GM12892 (cell line): ENCODE results near the gene CEMIP.

Source experiments
- DNase-seq: peaks from one replicate; pipeline ENCODE4 v3.0.0; 2011; ENCODE audit not compliant: insufficient read length
- FAIRE-seq: peaks from 2 replicates; lab custom pipeline; 2011; peaks lifted over from hg19 to GRCh38; lab: Jason Lieb, UNC
- POLR2A ChIP-seq: IDR thresholded peaks from 2 replicates; pipeline ENCODE4 v1.6.1; 2011; ENCODE audit warnings: low read depth, low read length, control low read depth
- POLR2AphosphoS5 ChIP-seq: IDR thresholded peaks from 2 replicates; pipeline ENCODE4 v1.6.1; 2011; ENCODE audit warnings: low read depth, low read length, control low read depth
- TAF1 ChIP-seq: IDR thresholded peaks from 2 replicates; pipeline ENCODE4 v1.6.1; 2011; ENCODE audit warnings: low read depth, mild to moderate bottlenecking, control low read depth, low read length, borderline replicate concordance

Gene CEMIP

DNA sequence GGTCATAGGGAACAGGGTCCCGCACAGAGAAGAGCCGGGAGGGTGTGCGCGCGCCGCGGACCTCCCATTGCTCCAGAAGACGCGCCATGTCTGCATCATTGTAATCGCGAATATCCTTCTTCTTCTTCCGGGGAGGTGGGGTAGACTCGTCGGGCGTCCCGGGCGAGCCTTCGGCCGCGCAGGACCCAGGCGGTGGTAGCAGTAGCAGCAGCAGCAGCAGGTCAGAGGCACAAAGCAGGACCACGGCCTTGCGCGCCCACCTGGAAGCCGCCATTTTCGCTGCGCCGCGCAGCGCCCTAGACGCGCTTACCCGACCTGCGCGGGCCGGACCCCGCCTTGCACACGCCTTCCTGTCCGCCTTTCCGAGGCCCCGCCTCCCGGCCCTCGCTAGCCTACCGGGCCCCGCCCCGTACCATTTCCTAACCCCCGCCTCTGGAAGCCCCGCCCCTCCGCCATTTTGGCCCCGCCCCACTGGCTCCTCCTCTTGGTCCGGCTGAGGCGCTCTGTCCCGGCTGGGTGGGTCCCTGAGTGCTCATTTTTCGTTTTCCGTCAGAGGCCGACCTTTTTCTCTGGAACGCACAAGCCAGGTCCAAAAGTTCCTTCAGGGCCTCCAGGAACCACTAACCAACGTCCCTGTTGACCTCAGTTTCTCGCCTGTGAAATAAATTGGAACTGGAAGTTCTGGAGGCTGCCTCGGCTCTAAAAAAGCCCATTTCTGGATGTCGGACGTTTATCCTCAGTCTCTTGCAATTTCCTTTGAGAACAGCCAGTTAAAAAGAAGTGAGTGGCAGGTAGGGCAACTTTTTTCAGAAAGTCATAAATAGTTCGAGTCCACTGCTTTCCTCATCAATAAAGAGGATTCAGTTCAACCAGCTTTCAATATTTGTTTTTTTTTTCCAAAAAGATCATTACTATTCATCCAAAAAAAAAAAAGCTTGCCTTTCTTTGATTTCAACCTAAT, 210.6 kb downstream of the CEMIP start, which contains the start of gene MESD:
MESD (minus strand) TSS at position 302 of the 961 bp plus-strand sequence; CDS start at position 274, 28 bp downstream.
- FAIRE-seq: peak; percentile 80
- peak; percentile 95 for DNase-seq
- TF ChIP-seq POLR2A: peak; percentile 97
- TF ChIP-seq POLR2AphosphoS5: peak; percentile 96
- TF ChIP-seq TAF1: peak; percentile 83; the same call in 1 of the 2 replicates

DNA sequence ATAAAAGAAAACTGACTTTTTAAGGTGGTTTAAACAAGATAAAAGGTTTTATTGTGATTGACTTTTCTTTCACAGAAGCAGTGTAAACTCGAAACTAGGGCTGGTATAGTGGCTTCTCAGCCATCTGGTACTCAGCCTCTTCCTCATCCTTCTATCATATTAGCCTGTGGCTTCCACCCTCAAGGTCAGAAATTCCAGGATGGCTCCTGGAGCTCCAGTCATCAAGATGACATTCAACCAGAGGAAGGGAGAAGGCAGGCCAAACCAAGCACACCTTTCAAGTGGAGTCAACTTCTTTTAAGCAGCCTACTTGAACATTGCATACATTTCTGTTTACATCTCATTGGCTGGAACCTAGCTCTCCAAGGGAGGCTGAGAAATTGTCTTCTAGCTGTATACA, 211.8 kb downstream of the CEMIP start:
- DNase-seq (no peak), FAIRE-seq (no peak)
- TF ChIP-seq POLR2A: no peak
- no peak for TF ChIP-seq TAF1
- no peak for TF ChIP-seq POLR2AphosphoS5

DNA sequence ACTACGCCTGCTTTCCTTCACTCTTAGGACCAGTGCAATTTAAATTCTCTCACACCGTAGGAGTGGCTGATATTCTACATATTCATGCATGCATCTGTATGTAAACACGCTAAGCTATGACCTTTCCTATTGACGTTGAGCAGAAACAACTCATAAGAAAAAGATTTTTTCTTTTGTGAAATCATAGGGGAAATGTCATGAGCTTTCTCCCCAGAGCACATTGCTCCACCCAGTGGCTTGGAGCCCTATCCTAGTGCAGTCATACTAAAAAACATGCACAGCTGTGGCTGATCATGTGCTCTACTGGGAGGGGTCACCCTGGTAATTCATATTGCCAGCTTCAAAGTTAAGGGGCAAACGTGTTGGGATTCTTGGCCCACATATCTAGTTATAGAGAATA, 212.3 kb downstream of the CEMIP start:
- DNase-seq (no peak), FAIRE-seq (no peak)
- TF ChIP-seq TAF1: no peak
- TF ChIP-seq POLR2AphosphoS5: no peak
- TF ChIP-seq POLR2A: no peak

DNA sequence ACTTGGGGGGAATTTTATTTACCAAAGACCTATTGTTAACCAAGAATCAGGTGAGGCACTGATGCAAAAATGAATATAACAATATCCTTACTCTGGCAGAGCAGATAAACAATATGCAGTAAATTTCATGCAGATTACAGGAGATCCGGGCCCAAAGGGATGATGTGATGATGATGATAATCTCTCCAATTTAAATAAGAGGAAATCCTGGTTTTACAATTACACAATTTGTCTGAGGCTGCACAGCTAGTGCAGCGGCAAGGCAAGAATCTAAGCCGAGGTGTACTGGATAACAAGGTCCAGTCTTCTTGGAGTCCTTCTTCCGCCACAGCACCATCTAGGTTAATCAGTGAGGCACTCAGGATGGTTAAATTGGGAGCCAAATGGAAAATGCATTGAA, 212.8 kb downstream of the CEMIP start:
- no peak for DNase-seq
- no peak for FAIRE-seq
- TF ChIP-seq TAF1 (no peak), POLR2AphosphoS5 (no peak), POLR2A (no peak)

DNA sequence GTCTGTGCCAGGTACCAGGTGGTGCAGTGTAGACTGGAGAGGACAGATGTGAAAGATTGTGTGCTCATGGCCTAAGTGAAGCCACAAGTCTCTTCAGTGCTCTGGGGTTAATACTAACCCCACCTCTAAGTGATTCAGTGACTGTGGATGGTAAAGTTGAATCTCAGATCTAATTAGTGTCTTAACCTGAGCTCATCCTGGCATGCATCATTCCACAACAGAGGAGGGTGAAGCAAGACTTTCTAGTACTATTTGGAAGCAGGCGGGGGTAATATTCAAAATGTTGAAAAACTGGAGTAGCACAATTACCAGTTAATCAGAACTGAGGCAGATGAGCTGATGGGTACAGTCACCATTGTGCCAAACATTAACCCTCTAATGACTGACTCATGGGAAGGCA, 213.3 kb downstream of the CEMIP start:
- no peak for FAIRE-seq
- TF ChIP-seq TAF1: no peak
- no peak for TF ChIP-seq POLR2AphosphoS5
- no peak for TF ChIP-seq POLR2A
- DNase-seq: no peak

DNA sequence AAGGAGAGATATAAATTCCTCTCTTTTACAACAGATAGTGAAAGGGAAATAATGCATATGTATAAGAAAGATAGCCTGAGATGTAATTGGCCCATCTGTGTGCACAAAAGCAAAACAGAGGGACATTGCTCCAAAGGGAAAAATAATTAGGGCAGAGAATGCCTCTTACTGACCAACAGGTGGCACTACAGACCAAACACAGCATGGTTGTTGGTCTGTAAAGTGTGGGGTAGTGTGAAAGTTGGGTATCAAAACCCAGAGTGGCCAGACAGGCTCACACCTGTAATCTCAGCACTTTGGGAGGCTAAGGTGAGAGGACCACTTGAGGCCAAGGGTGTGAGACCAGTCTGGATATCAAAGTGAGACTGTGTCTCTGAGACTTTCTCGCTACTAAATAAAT, 217.1 kb downstream of the CEMIP start:
- TF ChIP-seq TAF1 (no peak), POLR2AphosphoS5 (no peak), POLR2A (no peak)
- FAIRE-seq: no peak
- DNase-seq: no peak

DNA sequence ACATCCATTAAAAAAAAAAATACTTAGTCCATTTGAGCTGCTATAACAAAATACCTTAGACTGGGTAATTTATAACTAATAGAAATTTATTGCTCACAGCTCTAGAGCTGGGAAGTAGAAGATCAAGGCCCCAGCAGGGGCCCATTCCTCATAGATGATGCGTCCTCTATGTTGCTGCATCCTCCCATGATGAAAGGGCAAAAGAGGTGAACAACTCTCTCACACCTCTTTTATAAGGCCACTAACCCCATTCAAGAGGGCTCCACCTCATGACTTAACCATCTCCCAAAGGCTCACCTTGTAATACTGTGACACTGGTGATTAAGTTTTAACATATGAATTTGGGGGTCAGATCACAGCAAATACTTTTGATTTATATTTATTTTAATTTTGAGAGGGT, 218.5 kb downstream of the CEMIP start:
- FAIRE-seq: no peak
- TF ChIP-seq POLR2A: no peak
- no peak for TF ChIP-seq POLR2AphosphoS5
- TF ChIP-seq TAF1: no peak
- DNase-seq: no peak

DNA sequence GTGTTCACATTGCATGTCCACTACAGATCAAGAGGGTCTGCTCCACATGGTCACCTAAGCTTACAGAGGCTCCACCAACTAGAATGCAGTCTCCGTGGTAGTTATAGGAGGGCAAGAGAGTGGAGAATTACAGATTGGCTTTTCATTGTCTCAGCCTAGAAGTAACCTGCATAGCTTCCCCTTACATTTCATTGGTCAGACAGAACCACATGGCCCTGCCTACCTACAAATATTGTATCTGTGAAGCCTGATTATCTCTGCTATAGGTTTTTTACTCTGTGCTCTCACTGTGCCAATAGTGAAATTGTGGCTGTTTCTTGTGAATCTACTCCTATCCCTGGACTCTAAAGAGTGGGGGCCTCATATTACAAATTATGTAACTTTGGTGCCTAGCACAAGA, 219.1 kb downstream of the CEMIP start:
- FAIRE-seq: no peak
- no peak for TF ChIP-seq POLR2AphosphoS5
- no peak for TF ChIP-seq TAF1
- TF ChIP-seq POLR2A: no peak
- no peak for DNase-seq

DNA sequence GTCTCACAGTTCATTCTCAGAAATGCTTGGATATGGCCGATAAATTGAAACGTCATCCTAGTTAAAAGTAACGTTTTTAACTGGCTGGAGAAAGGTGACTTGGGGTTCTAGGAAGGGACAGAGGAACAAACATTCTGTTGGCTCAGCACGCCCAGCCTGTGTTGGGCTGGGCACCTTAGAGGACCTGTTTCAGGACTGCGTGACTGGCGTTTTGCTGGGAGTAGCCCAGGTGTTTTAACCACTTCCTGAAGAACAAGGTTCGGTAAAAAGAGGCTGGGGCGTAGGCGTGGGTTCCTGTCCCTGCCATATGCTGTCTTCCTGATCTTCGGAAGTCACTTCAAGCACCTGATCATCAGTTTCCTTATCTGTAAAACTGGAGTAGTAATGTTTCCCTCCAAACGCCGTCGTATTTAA, 220.5 kb downstream of the CEMIP start:
- peak; percentile 48 for DNase-seq

DNA sequence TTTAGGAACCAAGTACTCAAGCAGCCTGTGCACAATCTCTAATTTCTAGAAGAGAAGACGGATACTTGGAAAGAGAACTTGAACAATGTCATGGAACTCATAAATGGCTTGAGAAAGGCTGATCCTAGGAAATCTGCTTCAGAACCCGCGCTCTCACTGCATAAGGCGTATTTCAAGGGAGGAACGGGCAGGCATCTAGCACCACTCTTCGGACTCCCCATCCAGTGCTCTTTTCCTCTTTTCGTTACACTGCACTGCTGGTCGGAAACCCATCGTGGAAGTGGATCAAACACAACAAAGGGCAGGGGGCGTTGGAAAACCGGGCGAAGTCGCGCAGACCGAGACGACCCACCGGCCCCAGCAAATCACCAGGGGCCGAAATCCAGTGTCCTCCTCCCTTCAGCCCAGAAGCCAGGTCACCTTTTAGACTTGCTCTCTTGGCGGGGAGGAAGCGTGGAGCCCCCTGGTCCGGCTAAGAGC, 221.0 kb downstream of the CEMIP start:
- TF ChIP-seq POLR2AphosphoS5 (no peak), TAF1 (no peak), POLR2A (no peak)
- no peak for DNase-seq
- FAIRE-seq: no peak

More for the DNA sequence above, 220.5 kb downstream of the CEMIP start:
- FAIRE-seq: peak; percentile 78
- TF ChIP-seq POLR2AphosphoS5 (0 out of 2 replicates have a peak, but pooled peaks have one; percentile 26), POLR2A (peak; percentile 54; the same call in 1 of the 2 replicates), TAF1 (no peak)

DNA sequence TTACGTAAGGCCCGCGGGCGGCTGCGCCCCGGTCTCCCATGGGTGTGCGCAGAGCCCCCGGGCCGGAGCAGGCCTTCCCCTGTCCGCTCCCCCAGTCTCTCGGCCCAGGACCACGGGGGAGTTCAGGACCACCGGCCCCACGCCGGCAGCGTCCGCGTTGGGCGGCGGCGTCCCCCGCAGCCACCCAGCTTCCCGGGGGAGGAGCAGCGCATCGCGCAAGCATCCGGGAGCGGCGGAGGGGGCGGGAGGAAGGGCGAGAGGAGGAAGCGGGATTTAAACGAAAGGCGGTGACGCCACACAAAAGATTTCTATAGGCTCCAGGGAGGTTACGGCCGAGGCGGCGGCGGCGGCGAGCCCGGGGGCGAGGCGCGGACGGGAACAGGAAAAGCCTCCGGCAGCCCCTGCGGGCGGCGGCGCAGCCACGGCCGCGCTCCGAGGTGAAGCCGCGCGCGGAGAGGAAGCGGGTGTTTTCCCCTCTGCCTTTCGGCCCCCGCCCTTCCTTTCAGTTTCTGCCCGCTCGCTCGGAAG, 221.5 kb downstream of the CEMIP start, which contains the start of gene TLNRD1:
TLNRD1 (plus strand) TSS at position 300 of the 528 bp plus-strand sequence. CDS start 1,349 bp downstream, outside the sequence.
- FAIRE-seq (peak; percentile 85), DNase-seq (peak; percentile 75)
- TF ChIP-seq TAF1 (no peak), POLR2AphosphoS5 (peak; percentile 58), POLR2A (peak; percentile 73; the same call in 1 of the 2 replicates)
